ENCODE results near the gene FCRL1.

FCRL1 gene

GRCh38 chr1:157798211-157798610 lies 21.7 kb downstream of the FCRL1 start:
- DNase-seq: no peak

- no peak for DNase-seq
Measured at GRCh38 chr1:157785248-157785647, 34.7 kb downstream of the FCRL1 start.

GRCh38 chr1:157784801-157785200 lies 35.1 kb downstream of the FCRL1 start:
- no peak for DNase-seq

GRCh38 chr1:157782931-157783330 lies 37.0 kb downstream of the FCRL1 start:
- no peak for DNase-seq

- no peak for DNase-seq
Measured at GRCh38 chr1:157781048-157781447, 38.9 kb downstream of the FCRL1 start.

- DNase-seq: no peak
Measured at GRCh38 chr1:157776971-157777391, 42.9 kb downstream of the FCRL1 start, which contains the start of gene FCRL2. TSS of gene FCRL2 (minus strand) at chr1:157777132. CDS start at chr1:157777073, 59 bp downstream.

GRCh38 chr1:157775101-157775870 lies 44.6 kb downstream of the FCRL1 start:
- no peak for DNase-seq

GRCh38 chr1:157774412-157774811 lies 45.5 kb downstream of the FCRL1 start:
- DNase-seq: no peak

- DNase-seq: no peak
Measured at GRCh38 chr1:157773493-157774350, 46.2 kb downstream of the FCRL1 start.

GRCh38 chr1:157771661-157772425 lies 48.1 kb downstream of the FCRL1 start:
- DNase-seq: no peak

GRCh38 chr1:157770442-157771043 lies 49.4 kb downstream of the FCRL1 start:
- no peak for DNase-seq

GRCh38 chr1:157766792-157767191 lies 53.1 kb downstream of the FCRL1 start:
- DNase-seq: no peak

- no peak for DNase-seq
Measured at GRCh38 chr1:157758018-157758417, 61.9 kb downstream of the FCRL1 start.

GRCh38 chr1:157753611-157754010 lies 66.3 kb downstream of the FCRL1 start:
- DNase-seq: no peak

GRCh38 chr1:157751283-157751682 lies 68.6 kb downstream of the FCRL1 start:
- DNase-seq: no peak

GRCh38 chr1:157748262-157748817 lies 71.6 kb downstream of the FCRL1 start:
- DNase-seq: no peak
